COR-L47 (cell line): ENCODE data around the gene GORASP1.

Experiments used
- DNase-seq: peaks from one replicate; lab custom pipeline; 2025; lab: John Stamatoyannopoulos, UW

Gene GORASP1

GRCh38 chr3:39141171-39141995 lies 34.0 kb upstream of the GORASP1 start:
- DNase-seq: peak; percentile 21

- no peak for DNase-seq
These were observed 33.0 kb upstream of the GORASP1 start for GRCh38 chr3:39140341-39140971.

GRCh38 chr3:39139442-39139841 lies 32.0 kb upstream of the GORASP1 start:
- no peak for DNase-seq

GRCh38 chr3:39138804-39139415 lies 31.5 kb upstream of the GORASP1 start:
- DNase-seq: no peak

GRCh38 chr3:39137991-39138803 lies 30.8 kb upstream of the GORASP1 start:
- no peak for DNase-seq

- no peak for DNase-seq
These were observed 30.1 kb upstream of the GORASP1 start for GRCh38 chr3:39137435-39137936.

- DNase-seq: no peak
These were observed 29.4 kb upstream of the GORASP1 start for GRCh38 chr3:39136533-39137434.

- no peak for DNase-seq
These were observed 27.9 kb upstream of the GORASP1 start for GRCh38 chr3:39135170-39135805.

GRCh38 chr3:39134305-39134704 lies 26.9 kb upstream of the GORASP1 start:
- no peak for DNase-seq

- no peak for DNase-seq
These were observed 26.4 kb upstream of the GORASP1 start for GRCh38 chr3:39133822-39134221.

GRCh38 chr3:39133093-39133490 lies 25.7 kb upstream of the GORASP1 start:
- no peak for DNase-seq

GRCh38 chr3:39132096-39133092 lies 25.0 kb upstream of the GORASP1 start:
- no peak for DNase-seq

GRCh38 chr3:39130693-39131265 lies 23.4 kb upstream of the GORASP1 start:
- no peak for DNase-seq

- no peak for DNase-seq
These were observed 22.6 kb upstream of the GORASP1 start for GRCh38 chr3:39130026-39130425.

GRCh38 chr3:39128951-39129350 lies 21.5 kb upstream of the GORASP1 start:
- no peak for DNase-seq

- DNase-seq: no peak
These were observed 20.5 kb upstream of the GORASP1 start for GRCh38 chr3:39127908-39128304.

GRCh38 chr3:39127269-39127907 lies 20.0 kb upstream of the GORASP1 start:
- DNase-seq: no peak

- DNase-seq: no peak
These were observed 19.2 kb upstream of the GORASP1 start for GRCh38 chr3:39126532-39127071.
